GM21619 (cell line): ENCODE measurements around the gene SCN2B.

Experiments used
- ATAC-seq: cut with Tn5 transposase; IDR thresholded peaks from one replicate; pipeline ENCODE4 v1.9.1; 2021; ENCODE audit not compliant: unreplicated experiment

The SCN2B gene

GRCh38 chr11:118154641-118155040, 21.8 kb downstream of the SCN2B start:
- ATAC-seq = no peak

- ATAC-seq = no peak
Measured at GRCh38 chr11:118153976-118154375, 22.5 kb downstream of the SCN2B start.

- ATAC-seq = no peak
Measured at GRCh38 chr11:118153516-118153915, 22.9 kb downstream of the SCN2B start.

- no peak for ATAC-seq
Measured at GRCh38 chr11:118152552-118153471, 23.6 kb downstream of the SCN2B start, which contains the start of gene SCN4B. TSS of gene SCN4B (minus strand) at chr11:118152823. CDS start at chr11:118152673, 150 bp downstream.

GRCh38 chr11:118152020-118152551, 24.4 kb downstream of the SCN2B start:
- no peak for ATAC-seq

GRCh38 chr11:118151431-118151830, 25.0 kb downstream of the SCN2B start:
- ATAC-seq = no peak

- ATAC-seq = no peak
Measured at GRCh38 chr11:118149493-118149892, 26.9 kb downstream of the SCN2B start.

GRCh38 chr11:118148856-118149255, 27.6 kb downstream of the SCN2B start:
- no peak for ATAC-seq

GRCh38 chr11:118148240-118148639, 28.2 kb downstream of the SCN2B start:
- ATAC-seq = no peak

GRCh38 chr11:118147502-118147901, 28.9 kb downstream of the SCN2B start:
- no peak for ATAC-seq

- ATAC-seq = no peak
Measured at GRCh38 chr11:118146554-118146953, 29.9 kb downstream of the SCN2B start.

GRCh38 chr11:118145285-118146227, 30.9 kb downstream of the SCN2B start:
- ATAC-seq = peak; percentile 70

GRCh38 chr11:118144301-118145268, 31.9 kb downstream of the SCN2B start:
- no peak for ATAC-seq

GRCh38 chr11:118143661-118144185, 32.7 kb downstream of the SCN2B start:
- ATAC-seq = no peak

GRCh38 chr11:118142809-118143208, 33.6 kb downstream of the SCN2B start:
- ATAC-seq = no peak

GRCh38 chr11:118142081-118142480, 34.4 kb downstream of the SCN2B start:
- no peak for ATAC-seq

GRCh38 chr11:118139578-118139977, 36.9 kb downstream of the SCN2B start:
- no peak for ATAC-seq

- no peak for ATAC-seq
Measured at GRCh38 chr11:118138839-118139420, 37.5 kb downstream of the SCN2B start.

- no peak for ATAC-seq
Measured at GRCh38 chr11:118136801-118137200, 39.6 kb downstream of the SCN2B start.
